HG03064 (cell line): ENCODE results near the gene SIPA1L3.

Experiments used
- ATAC-seq: cut with Tn5 transposase; IDR thresholded peaks from one replicate; pipeline ENCODE4 v1.9.1; 2021; ENCODE audit warnings: low read depth; ENCODE audit not compliant: unreplicated experiment

SIPA1L3 gene

DNA sequence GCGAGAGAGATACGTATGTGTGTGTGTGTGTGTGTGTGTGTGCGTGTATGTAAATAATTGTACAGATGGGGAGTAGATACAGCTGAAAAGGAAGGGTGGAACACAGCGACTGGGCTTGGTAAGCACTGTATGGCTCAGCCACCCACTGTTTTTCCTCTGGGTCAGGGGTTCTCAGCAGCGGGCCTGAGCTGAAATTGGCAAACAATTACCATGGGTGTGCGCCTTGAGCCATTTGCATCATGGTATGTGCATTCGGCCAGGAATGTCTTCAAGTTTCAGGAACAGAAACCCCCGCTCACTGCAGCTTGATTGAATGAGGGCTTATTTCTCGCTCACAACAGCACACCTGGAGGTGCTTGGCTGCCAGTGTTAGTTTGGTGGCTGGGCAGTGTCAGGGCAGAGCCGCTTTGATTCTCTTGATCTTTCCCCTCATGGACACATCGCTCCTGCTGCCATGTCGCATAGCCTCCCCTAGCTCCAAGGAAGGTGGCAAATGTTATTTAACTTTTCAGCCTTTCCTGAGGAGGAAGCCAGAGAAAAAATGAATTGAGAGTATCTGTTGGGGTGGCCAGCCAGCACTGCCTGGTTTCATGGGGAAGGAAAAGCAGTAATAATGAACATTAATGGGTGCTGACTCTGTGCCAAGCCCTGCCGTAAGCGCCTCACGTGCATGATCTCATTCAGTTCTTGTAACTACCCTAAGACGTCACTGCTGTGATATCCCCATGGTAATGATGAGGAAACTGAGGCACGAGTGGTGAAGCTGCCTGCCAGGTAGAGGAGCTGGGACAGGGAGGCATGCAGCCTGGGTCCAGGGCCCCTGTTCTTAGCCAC, 126.9 kb downstream of the SIPA1L3 start:
- no peak for ATAC-seq

DNA sequence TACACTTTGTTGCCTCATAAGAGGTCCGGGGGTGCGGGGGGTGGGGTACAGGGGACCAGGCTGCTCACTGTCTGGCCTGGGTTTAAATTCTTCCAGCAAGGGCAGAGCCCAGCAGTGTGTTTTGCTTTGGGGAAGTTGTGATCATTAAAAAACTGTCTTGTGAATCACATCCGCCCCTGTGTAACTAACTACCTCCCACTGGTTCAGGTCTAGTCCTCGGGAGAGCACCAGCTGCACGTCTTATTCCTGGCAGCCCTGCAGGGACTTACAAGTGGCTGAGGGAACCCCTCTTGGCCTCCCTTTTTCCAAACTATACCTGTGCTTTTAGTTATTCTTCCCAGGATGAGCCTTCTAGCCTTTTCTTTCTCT, 127.5 kb downstream of the SIPA1L3 start:
- ATAC-seq: no peak

DNA sequence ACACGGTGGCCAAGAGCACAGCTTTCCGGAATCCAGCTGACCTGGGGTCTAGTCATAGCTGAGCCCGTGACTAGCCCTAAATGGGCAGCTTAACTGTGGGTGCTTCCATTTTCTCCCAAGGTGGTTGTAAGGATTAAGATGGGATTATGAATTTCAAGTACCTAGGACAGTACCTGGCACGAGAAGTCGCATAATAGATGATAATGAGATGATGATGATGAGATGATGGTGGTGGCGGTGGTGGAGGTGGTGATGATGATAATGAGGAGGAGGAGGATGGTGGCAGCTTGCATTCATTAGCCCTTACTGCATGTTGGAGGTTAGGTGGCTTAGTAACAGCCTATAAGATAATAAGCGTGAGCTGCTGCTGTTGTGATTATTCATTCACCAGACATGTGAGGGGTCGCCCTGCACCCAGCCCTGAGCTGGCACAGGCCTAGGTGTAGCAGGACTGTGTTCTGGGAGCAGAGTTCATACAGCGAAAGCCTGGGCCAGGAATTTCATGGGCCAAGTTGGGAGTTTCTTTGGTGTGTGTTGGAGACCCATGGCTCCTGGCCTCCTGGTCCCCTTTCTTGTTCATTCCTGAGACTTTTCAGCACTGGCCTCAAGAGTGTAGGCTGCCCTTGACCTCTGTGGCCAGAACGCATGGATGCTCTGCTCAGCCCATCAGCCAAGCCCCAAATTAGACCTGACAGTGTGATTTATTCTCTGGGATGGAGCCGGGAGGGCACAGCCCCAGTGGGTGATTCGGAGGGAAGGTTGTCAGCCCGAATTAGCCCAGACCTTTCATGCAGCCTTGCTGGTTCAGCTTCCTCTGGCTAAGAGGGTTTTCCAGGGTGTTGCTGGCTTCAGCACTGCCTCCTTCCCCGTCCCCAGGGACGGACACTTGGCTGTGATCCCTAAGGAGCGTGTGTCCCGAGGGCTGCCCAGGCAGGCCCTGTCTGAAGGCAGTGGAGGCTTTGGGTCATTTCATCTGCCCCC, 128.8 kb downstream of the SIPA1L3 start:
- no peak for ATAC-seq

DNA sequence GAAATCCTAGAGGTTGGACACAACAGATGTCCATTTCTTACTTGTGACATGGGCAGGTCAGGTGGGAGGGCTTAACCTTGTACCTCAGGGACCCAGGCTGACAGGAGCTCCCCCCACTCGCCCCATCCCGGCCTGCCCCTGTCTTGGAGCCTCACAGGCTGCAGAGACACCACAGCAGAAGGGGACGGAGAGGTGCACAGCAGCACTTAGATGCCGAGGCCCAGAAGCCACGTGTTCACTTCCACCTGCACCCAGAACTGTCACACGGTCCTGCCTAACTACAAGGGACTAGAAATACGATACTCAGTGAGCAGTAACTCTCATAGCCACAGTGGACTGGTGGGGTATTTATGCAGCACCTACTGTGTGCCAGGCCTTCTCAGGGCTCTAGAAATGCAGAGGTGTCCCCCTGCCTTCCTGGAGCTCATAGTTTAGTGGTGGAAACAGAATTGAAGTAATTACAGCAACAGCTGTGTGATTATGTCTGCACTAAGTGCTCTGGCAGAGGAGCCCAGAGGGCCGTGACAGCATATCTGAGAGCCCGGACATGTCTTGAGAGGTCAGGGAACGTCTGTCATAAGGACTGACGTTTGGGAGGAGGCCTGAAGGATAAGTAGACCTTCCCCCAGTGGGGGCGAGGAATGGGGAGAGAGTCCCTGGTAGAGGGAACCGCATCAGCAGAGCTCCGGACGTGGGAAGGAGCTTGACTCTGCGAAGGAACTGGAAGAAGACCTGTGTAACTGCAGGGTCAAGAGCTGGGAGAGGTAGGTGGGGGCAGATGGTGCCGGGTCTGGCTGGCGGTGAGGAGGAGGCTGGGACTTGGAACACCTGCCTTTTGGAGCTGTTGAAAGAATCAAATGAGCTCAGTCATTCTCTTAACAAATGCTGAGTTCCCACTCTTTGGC, 130.0 kb downstream of the SIPA1L3 start:
- ATAC-seq: no peak

GRCh38 chr19:38039966-38040365, 133.0 kb downstream of the SIPA1L3 start:
- no peak for ATAC-seq

- ATAC-seq: no peak
Measured at GRCh38 chr19:38042132-38042531, 135.1 kb downstream of the SIPA1L3 start.

DNA sequence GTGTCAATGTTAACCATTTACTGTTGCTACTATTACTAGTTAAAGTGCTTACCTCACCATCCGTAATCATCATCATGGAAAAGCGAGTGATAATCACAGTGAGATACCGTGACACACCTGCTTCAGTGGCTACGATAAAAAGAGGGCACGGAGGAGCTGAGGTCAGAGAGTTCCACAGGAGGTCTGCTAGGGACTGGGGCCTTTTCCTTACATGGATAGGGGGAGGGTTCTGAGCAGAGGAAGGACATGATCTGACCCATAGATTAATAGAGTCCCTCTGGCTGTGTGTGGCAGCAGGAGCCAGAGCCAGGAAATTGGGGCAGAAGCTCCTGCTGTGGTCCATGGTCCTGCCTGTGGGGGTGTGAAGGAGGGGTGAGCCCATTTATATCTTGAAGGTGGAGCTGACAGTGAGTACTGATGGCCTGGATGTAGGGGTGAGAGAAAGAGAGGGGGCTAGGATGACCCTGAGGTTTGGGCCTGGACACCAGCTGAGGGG, 136.7 kb downstream of the SIPA1L3 start:
- ATAC-seq: no peak

DNA sequence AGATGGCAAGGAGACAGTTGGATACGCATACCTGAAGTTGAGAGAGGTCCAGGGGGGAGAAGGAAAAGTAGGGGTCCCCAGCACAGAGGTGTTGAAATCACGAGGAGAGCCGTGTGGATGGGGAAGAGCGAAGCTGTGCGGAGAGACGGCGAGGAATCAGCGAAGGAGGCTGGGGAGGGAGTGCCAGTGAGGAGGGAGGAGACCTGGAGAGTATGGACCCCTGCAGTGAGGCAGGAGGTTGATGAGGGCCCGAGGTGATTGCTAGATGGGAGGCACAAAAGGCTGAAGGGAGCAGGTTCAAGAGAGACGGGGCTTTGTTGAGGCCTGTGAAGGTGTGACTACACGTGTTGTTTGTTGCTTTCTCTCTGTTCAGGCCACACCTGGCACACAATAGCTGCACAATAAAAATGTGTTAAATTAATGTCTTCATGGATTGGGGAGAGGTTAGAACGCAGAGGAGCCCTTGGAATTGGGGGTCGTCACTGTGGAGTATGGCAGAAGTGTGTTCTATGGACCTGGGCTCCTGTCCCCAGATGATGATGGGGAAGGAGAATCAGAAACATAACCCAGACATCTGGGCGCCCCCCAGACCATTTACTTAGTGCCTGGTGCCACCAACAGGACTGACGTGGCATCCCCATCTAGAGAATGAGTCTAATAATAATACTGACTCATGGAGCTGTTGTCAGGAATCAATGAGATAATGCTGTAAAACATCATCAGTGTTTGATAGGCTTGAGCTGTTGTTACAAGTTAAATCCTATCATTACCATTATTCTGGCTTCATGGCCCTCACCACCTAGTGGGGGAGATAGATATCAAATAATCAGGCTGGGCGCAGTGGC, 137.5 kb downstream of the SIPA1L3 start:
- ATAC-seq: no peak

DNA sequence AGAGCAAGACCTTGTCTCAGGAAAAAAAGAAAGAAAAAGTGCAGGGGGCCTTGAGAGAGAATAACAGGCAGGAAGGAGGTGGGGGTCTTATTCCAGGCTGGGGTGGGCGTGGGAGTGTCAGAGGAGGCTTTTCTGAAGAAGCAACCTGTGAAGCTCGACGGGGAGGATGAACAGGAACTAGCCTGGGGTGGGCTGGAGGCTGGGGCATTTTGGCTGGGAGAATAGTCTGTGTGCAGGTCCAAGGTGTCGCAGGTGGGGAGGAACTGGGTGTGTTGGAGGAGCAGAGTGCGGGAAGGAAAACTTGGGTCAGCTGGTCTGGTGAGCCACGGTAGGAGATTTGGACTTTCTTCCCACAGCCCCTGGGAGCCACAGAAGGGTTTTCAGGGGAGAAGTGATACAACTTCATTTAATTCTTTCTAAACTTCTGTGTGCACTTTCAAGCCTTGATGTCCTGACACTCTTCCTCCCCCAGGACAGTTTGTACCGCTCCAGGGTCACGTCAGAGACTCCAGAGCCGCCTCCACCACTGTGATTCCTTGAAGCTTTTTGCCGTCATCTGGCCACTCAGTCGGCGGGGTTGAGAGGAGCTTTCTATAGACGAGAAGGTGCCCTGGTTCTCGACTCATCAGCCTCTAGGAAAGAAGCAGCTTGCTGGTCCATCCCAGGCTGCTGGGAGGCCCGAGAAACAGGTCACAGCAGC, 138.7 kb downstream of the SIPA1L3 start:
- ATAC-seq: no peak

GRCh38 chr19:38046254-38047048, 139.4 kb downstream of the SIPA1L3 start:
- ATAC-seq: no peak

GRCh38 chr19:38047049-38047438, 140.0 kb downstream of the SIPA1L3 start:
- ATAC-seq: no peak

DNA sequence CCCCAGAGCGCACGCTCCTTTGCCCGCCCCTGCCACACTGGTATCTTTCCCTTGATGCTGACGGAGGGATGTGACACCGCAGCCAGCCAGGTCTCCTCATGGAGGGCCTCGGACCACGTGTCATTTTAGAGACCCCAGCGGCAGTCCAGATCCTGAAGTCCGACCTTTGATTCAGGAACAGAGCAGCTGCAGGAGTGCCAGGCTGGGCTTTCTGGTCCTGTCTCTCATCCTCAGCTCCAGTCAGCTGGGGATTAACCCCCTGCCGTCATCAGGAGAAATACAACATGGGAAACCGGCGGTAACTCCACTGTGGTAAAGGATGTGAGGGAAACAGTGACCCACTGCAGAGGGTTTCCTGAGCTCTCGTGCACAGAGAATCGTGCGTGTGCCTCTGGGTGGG, 140.6 kb downstream of the SIPA1L3 start:
- ATAC-seq: no peak

DNA sequence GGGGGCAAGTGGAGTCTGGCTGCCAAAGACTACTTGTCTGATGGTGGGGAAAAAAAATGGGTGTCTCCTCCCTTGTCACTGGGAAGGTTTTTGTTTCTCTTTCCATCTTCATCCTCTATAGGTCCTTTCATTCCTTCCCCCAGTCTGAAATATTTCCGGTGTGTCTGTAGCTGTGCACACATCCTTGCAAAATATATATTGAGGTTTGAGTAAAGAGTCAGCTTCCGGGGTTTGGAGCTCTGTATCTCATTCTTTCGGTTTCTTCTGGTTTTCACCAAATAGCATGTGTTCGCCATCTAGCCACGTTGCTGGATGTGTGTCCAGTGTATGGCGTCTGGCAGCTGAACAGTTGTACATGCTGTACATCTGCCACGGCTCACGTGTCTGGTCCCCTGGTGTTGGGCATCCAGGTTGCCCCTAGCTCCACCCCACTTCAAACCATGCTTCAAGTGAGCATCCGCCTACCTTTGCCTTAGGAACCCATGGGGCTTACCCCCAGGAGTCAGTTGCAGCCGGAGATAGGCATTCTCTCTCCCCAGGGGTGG, 142.2 kb downstream of the SIPA1L3 start:
- ATAC-seq: peak; percentile 37

GRCh38 chr19:38055010-38055409, 148.0 kb downstream of the SIPA1L3 start:
- ATAC-seq: no peak

- no peak for ATAC-seq
Measured at GRCh38 chr19:38055655-38056521, 148.9 kb downstream of the SIPA1L3 start.

GRCh38 chr19:38056646-38057045, 149.6 kb downstream of the SIPA1L3 start:
- no peak for ATAC-seq
